Measurements from ENCODE around the gene ARFGEF2. TPM values are rescaled to one million over a fixed set of nuclear protein-coding genes. Genes with fewer than 3 reads are reported as not detected.
A peak's percentile ranks its signal among the peaks of the same experiment; 100 is the strongest.

Gene ARFGEF2
- total RNA-seq, 1 experiment from 2014 or later = 47.0 TPM

GRCh38 chr20:48953653-48954052, 32.1 kb downstream of the ARFGEF2 start:
- Histone ChIP-seq H3K27ac (no peak overlapping the region), H3K4me1 (replicated peaks; ENCODE audit: insufficient read depth) (no peaks in the 10 kb centered on the region), H3K4me3 (no peak overlapping the region), H3F3A (ENCODE audit: insufficient read depth, low read depth) (peaks cover 9% of the 10 kb centered on the region), H2AFZ (no peak overlapping the region), H4K20me1 (ENCODE audit: insufficient read depth) (0 out of 2 replicates have a peak, but pooled peaks cover 7% of the 10 kb centered on the region), H3K4me2 (no peak overlapping the region), H3K27me3 (ENCODE audit: insufficient read depth, low read depth) (no peaks in the 10 kb centered on the region), H3K9me2 (ENCODE audit: insufficient read depth) (no peaks in the 10 kb centered on the region), H3K9me3 (ENCODE audit: insufficient read depth, low read depth) (no peaks in the 10 kb centered on the region), H3K79me2 (ENCODE audit: low read depth) (peaks cover 14% of the 10 kb centered on the region), H3K36me3 (ENCODE audit: low read depth) (peaks cover 65% of the 10 kb centered on the region)
- no peak for DNase-seq
- intact Hi-C loops (cut with micrococcal nuclease; ENCODE audit: unreplicated experiment) = no loop called here
- TF ChIP-seq EZH2 (IDR thresholded peaks at IDR 0.05; ENCODE audit: low read depth) (no peak), CTCF (conservative IDR thresholded peaks at IDR 0.05) (no peak)
- BruUV-seq (replicated peaks) = no TSS peak
- ChIA-PET POLR2A (ENCODE audit: unreplicated experiment) (no interaction called here), CTCF (no interaction called here)

GRCh38 chr20:48956052-48956451, 34.5 kb downstream of the ARFGEF2 start:
- CTCF ChIA-PET = no interaction called here
- TF ChIP-seq EZH2 (IDR thresholded peaks at IDR 0.05; ENCODE audit: low read depth) = no peak
- no peak for TF ChIP-seq CTCF (conservative IDR thresholded peaks at IDR 0.05)
- Histone ChIP-seq H4K20me1 (ENCODE audit: insufficient read depth) (0 out of 2 replicates have a peak, but pooled peaks cover 7% of the 10 kb centered on the region), H3K79me2 (ENCODE audit: low read depth) (no peaks in the 10 kb centered on the region), H3K4me3 (no peak overlapping the region), H3K4me1 (replicated peaks; ENCODE audit: insufficient read depth) (peaks cover 11% of the 10 kb centered on the region; the same call in 1 of the 2 replicates), H3K36me3 (ENCODE audit: low read depth) (peaks cover 53% of the 10 kb centered on the region), H2AFZ (no peak overlapping the region), H3K9me3 (ENCODE audit: insufficient read depth, low read depth) (no peaks in the 10 kb centered on the region), H3K4me2 (no peak overlapping the region), H3K27me3 (ENCODE audit: insufficient read depth, low read depth) (no peaks in the 10 kb centered on the region), H3K27ac (no peak overlapping the region), H3F3A (ENCODE audit: insufficient read depth, low read depth) (peaks cover 25% of the 10 kb centered on the region), H3K9me2 (ENCODE audit: insufficient read depth) (no peaks in the 10 kb centered on the region)
- POLR2A ChIA-PET (ENCODE audit: unreplicated experiment) = no interaction called here
- intact Hi-C loops (cut with micrococcal nuclease; ENCODE audit: unreplicated experiment) = no loop called here
- no TSS peak for BruUV-seq (replicated peaks)
- DNase-seq = peak in 1 of 2 experiments; percentile 21

GRCh38 chr20:48957053-48957481, 35.6 kb downstream of the ARFGEF2 start:
- Histone ChIP-seq H3F3A (ENCODE audit: insufficient read depth, low read depth) (peaks cover 25% of the 10 kb centered on the region), H3K4me3 (no peak overlapping the region), H4K20me1 (ENCODE audit: insufficient read depth) (0 out of 2 replicates have a peak, but pooled peaks cover 7% of the 10 kb centered on the region), H3K9me2 (ENCODE audit: insufficient read depth) (no peaks in the 10 kb centered on the region), H3K27ac (peak overlapping the region; percentile 25; the same call in 1 of the 2 replicates), H3K27me3 (ENCODE audit: insufficient read depth, low read depth) (no peaks in the 10 kb centered on the region), H2AFZ (no peak overlapping the region), H3K36me3 (ENCODE audit: low read depth) (peaks cover 45% of the 10 kb centered on the region), H3K9me3 (ENCODE audit: insufficient read depth, low read depth) (no peaks in the 10 kb centered on the region), H3K4me1 (replicated peaks; ENCODE audit: insufficient read depth) (peaks cover 11% of the 10 kb centered on the region; the same call in 1 of the 2 replicates), H3K4me2 (no peak overlapping the region), H3K79me2 (ENCODE audit: low read depth) (no peaks in the 10 kb centered on the region)
- TF ChIP-seq EZH2 (IDR thresholded peaks at IDR 0.05; ENCODE audit: low read depth) (no peak), CTCF (conservative IDR thresholded peaks at IDR 0.05) (no peak)
- BruUV-seq (replicated peaks) = no TSS peak
- POLR2A ChIA-PET (ENCODE audit: unreplicated experiment) = no interaction called here
- CTCF ChIA-PET = no interaction called here
- intact Hi-C loops (cut with micrococcal nuclease; ENCODE audit: unreplicated experiment) = no loop called here
- DNase-seq = no peak
